SKM-1 (cell line): Measurements from ENCODE around the gene PRRC2A.

Experiments
- DNase-seq: peaks from one replicate; lab custom pipeline; 2025; ENCODE audit not compliant: unreplicated experiment; lab: John Stamatoyannopoulos, UW

PRRC2A gene

DNA sequence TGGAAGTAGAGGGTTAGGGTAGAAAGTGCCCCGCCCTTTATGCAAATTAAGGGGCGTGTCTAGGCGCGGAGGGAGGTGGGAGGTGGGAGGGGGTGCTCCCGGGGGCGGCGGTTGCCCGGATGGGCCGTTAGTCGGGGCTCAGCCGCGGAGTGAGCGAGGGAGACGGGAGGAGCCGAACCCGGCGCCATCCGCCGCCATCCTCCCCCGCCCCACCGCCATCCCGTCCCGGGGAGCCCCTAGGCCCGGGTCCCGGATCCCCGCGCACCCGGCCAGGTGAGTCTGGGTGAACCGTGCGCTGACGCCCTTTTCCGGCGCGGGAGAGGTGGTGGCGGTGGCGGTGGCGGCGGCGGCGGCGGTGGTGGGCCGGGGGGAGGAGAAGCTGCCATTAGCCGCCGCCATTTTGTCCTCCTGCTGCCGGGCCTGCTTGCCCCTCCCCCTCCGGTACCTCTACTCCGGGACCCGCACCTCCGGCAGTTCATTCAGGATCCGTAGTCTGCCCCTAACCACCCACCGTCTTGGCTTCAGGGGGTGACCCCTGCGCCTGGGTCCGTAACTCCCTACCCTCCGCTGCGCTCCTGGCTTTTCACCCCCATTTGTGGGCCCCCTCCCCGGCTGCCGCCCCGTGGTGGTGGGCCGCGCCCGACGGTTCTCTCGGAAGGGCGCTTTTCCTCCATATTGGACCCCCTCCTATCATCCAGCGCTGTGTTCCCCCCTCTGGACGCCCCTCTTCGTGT, at the start of gene PRRC2A:
Gene PRRC2A, plus strand, starts transcription at position 130 of the 734 bp plus-strand sequence. CDS start 2,075 bp downstream, outside the sequence.
- DNase-seq, result peak; percentile 39

- no peak for DNase-seq
These were observed 48.2 kb upstream of the PRRC2A start, which contains the start of gene LTA for GRCh38 chr6:31572041-31572911. LTA (plus strand) TSS chr6:31572289; CDS start chr6:31572743, 454 bp downstream.

- DNase-seq, result no peak
These were observed 47.0 kb upstream of the PRRC2A start for GRCh38 chr6:31573239-31574105.

DNA sequence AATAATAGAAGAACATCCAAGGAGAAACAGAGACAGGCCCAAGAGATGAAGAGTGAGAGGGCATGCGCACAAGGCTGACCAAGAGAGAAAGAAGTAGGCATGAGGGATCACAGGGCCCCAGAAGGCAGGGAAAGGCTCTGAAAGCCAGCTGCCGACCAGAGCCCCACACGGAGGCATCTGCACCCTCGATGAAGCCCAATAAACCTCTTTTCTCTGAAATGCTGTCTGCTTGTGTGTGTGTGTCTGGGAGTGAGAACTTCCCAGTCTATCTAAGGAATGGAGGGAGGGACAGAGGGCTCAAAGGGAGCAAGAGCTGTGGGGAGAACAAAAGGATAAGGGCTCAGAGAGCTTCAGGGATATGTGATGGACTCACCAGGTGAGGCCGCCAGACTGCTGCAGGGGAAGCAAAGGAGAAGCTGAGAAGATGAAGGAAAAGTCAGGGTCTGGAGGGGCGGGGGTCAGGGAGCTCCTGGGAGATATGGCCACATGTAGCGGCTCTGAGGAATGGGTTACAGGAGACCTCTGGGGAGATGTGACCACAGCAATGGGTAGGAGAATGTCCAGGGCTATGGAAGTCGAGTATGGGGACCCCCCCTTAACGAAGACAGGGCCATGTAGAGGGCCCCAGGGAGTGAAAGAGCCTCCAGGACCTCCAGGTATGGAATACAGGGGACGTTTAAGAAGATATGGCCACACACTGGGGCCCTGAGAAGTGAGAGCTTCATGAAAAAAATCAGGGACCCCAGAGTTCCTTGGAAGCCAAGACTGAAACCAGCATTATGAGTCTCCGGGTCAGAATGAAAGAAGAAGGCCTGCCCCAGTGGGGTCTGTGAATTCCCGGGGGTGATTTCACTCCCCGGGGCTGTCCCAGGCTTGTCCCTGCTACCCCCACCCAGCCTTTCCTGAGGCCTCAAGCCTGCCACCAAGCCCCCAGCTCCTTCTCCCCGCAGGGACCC, 46.1 kb upstream of the PRRC2A start:
- DNase-seq, result no peak

DNA sequence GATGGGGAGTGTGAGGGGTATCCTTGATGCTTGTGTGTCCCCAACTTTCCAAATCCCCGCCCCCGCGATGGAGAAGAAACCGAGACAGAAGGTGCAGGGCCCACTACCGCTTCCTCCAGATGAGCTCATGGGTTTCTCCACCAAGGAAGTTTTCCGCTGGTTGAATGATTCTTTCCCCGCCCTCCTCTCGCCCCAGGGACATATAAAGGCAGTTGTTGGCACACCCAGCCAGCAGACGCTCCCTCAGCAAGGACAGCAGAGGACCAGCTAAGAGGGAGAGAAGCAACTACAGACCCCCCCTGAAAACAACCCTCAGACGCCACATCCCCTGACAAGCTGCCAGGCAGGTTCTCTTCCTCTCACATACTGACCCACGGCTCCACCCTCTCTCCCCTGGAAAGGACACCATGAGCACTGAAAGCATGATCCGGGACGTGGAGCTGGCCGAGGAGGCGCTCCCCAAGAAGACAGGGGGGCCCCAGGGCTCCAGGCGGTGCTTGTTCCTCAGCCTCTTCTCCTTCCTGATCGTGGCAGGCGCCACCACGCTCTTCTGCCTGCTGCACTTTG, 45.1 kb upstream of the PRRC2A start, which contains the start of gene TNF:
Gene TNF, plus strand, starts transcription at position 231 of the 567 bp plus-strand sequence. Its CDS starts 177 bp downstream, at position 408.
- DNase-seq, result no peak

DNA sequence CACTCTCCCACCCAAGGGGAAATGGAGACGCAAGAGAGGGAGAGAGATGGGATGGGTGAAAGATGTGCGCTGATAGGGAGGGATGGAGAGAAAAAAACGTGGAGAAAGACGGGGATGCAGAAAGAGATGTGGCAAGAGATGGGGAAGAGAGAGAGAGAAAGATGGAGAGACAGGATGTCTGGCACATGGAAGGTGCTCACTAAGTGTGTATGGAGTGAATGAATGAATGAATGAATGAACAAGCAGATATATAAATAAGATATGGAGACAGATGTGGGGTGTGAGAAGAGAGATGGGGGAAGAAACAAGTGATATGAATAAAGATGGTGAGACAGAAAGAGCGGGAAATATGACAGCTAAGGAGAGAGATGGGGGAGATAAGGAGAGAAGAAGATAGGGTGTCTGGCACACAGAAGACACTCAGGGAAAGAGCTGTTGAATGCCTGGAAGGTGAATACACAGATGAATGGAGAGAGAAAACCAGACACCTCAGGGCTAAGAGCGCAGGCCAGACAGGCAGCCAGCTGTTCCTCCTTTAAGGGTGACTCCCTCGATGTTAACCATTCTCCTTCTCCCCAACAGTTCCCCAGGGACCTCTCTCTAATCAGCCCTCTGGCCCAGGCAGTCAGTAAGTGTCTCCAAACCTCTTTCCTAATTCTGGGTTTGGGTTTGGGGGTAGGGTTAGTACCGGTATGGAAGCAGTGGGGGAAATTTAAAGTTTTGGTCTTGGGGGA, 44.4 kb upstream of the PRRC2A start:
- DNase-seq, result no peak

DNA sequence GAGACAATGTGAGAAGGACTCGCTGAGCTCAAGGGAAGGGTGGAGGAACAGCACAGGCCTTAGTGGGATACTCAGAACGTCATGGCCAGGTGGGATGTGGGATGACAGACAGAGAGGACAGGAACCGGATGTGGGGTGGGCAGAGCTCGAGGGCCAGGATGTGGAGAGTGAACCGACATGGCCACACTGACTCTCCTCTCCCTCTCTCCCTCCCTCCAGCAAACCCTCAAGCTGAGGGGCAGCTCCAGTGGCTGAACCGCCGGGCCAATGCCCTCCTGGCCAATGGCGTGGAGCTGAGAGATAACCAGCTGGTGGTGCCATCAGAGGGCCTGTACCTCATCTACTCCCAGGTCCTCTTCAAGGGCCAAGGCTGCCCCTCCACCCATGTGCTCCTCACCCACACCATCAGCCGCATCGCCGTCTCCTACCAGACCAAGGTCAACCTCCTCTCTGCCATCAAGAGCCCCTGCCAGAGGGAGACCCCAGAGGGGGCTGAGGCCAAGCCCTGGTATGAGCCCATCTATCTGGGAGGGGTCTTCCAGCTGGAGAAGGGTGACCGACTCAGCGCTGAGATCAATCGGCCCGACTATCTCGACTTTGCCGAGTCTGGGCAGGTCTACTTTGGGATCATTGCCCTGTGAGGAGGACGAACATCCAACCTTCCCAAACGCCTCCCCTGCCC, 43.5 kb upstream of the PRRC2A start:
- DNase-seq, result no peak

- no peak for DNase-seq
These were observed 42.9 kb upstream of the PRRC2A start for GRCh38 chr6:31577579-31577966.

- no peak for DNase-seq
These were observed 42.1 kb upstream of the PRRC2A start for GRCh38 chr6:31578184-31579118.

GRCh38 chr6:31579119-31579505, 41.4 kb upstream of the PRRC2A start:
- DNase-seq, result no peak

- no peak for DNase-seq
These were observed 40.7 kb upstream of the PRRC2A start for GRCh38 chr6:31579546-31580437.

GRCh38 chr6:31580438-31580740, 40.1 kb upstream of the PRRC2A start:
- DNase-seq, result no peak

GRCh38 chr6:31580807-31581433, 39.6 kb upstream of the PRRC2A start:
- peak; percentile 63 for DNase-seq

- no peak for DNase-seq
These were observed 38.9 kb upstream of the PRRC2A start for GRCh38 chr6:31581434-31582229.

DNA sequence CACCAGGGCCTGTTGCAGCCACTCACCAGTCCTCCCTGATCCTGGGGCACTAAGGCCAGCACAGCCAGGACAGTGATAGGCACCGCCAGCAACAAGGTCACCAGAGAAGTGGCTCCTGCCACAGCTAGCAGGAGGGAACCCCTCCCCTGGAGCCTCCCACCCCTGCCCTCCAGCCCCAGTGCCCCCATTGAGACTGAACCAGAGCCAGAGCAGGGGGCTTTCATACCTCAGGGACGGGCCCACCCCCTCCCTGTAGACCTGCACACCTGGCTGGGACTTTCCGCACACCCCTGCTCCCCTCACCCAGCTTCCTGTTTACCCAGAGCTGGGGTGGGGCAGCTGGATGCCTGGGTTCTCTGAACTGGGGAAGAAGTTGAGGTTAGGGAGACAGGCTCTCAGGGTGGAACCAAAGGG, 38.3 kb upstream of the PRRC2A start, which contains the start of gene LTB:
Gene LTB, minus strand, starts transcription at position 195 of the 414 bp plus-strand sequence. Its CDS starts 7 bp downstream, at position 188.
- no peak for DNase-seq
